GM12801 (cell line): Measurements from ENCODE around the gene CTNNB1.

Experiments used
- TF ChIP-seq, protein P1 (sequence below): IDR thresholded peaks from one replicate; pipeline ENCODE4 v1.5.1; 2011; ENCODE audit warnings: control low read depth; ENCODE audit not compliant: insufficient read length; ENCODE audit errors: extremely low read depth

Gene CTNNB1

DNA sequence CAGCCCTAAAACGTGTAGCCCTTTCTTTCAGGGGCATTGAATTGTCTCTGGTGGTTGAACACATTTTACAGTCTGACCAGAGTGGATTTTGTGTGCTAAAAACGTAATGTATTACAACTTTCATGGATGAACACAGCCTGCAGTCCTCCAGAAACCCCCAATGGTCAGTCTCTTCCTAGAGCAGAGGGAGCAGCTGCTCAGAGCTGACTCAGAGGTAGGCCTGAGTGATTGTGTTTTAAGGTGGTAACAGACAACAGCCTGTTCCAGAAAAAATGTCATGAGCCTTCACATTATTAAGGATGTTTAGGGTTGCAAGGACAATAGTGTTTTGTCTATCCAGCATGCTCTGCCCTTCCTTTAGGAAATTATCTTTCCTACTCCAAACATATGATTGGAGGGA lies 34.5 kb upstream of the CTNNB1 start:
- TF ChIP-seq, protein P1, sequence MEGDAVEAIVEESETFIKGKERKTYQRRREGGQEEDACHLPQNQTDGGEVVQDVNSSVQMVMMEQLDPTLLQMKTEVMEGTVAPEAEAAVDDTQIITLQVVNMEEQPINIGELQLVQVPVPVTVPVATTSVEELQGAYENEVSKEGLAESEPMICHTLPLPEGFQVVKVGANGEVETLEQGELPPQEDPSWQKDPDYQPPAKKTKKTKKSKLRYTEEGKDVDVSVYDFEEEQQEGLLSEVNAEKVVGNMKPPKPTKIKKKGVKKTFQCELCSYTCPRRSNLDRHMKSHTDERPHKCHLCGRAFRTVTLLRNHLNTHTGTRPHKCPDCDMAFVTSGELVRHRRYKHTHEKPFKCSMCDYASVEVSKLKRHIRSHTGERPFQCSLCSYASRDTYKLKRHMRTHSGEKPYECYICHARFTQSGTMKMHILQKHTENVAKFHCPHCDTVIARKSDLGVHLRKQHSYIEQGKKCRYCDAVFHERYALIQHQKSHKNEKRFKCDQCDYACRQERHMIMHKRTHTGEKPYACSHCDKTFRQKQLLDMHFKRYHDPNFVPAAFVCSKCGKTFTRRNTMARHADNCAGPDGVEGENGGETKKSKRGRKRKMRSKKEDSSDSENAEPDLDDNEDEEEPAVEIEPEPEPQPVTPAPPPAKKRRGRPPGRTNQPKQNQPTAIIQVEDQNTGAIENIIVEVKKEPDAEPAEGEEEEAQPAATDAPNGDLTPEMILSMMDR: no peak

DNA sequence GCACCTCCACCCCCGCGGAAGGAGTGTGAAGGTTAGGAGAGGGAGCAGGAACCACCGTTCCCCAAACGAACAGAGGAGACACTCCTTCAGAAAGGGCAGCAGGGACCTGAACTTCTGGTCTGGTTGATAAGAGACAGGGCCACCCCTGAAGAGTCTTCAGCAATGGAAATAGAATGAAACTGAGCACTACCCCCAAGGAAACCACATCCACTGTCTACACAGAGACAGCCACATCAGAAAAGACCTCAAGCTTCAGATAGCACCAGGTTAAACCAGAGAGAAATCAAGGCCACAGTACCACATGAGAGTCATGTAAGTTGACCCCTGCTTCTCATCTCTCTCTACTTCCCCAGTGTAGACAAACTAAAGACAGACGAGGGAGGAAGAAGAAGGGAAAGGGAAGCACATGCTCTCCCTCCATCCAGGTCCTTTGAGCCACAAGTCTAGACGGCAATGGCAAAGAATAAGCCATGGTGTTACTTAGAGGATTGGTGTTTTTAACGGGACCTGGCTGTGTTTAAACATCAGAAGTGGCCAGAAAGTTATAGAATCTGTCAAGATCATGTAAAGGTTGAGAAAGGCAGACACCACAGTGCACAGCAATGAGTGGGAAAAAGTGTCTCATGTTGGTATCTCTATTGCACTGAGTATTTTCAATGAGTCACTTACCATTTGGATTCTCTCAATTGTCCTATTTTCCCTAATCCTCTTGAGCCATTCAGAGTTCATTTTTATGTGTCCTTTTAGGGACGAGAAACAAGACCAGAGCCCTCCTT lies 31.4 kb upstream of the CTNNB1 start:
- TF ChIP-seq, protein P1: no peak

DNA sequence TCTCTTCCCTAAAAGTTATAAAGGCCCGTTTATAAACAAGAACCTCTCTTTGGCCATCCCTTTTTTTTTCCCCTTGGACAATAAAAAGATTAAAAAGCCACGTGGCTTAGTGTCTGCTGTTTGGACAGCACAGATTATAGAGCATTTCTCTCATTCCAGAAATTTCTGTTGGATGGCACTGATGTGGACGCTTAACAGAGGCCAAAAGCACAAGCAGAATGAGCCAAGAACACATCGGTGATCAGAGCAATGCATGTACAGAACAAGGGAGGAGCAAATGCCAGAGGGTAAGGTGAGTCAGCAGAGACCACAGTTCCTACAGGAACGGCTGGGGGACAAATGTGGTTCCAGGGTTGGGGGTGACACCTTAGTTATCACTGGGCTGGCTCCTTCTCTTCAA lies 30.3 kb upstream of the CTNNB1 start:
- TF ChIP-seq, protein P1: no peak

DNA sequence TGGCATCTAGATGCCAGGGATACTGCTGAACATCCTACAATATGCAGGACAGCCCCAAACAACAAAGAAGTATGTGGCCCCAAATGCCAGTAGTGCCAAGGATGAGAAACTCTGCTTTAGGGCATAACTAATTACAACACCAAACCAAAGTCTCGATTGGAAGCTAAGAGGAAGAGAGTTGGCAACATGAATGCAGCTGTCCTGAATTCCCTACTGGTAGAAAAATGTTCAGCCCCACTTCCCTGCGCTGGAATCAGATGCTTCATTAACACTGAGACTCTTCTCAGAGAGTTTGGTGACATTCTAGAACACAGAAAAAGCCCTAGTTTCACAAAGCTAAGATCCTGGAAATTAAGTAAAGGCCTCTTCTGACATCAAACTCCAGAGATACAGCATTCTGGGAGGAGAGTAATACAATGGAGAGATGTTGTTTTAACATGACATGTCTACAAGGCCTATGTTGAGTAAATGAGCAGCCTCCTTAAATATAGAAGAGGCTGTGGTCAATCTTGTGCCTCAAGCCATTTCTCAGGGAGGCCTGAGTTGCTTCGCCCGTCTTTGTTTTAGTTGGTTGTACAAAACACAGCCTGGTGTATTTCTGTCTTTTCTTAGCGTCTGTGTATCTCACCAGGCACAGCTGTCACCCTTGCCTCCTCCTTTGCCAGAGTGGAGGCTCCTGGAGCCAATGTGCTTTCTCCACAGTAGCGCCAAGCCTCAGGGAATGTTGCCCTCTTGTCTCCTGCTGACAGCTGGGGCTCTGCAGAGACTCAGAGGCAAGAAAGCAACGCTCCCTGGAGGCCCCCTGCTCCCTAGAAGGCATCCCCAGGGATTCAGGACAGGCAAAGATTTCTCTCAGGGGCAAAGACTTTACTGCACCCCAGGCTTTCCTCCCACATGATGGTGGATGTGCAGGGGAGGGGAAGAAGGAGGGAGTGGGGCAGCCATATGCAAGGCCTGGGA lies 25.1 kb upstream of the CTNNB1 start:
- TF ChIP-seq, protein P1: no peak

DNA sequence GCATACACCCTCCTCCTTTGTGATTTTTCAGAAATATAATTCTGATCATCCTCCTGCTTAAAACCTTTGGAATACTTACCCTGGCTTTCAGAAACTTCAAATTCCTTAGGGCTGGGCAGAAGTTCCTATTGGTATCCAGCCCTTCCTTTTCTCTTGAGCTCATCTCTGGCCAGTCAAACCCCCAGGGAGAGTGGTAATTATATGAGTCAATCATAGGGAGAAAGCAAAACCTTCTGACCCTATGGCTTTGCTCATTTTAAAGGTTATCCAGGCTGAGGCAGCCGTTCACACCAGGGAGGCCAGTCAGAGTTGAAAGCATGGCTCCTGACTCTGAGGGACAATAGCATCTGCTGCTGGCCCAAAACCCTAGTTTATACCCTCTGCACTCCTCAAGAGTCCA lies 23.9 kb upstream of the CTNNB1 start:
- TF ChIP-seq, protein P1: no peak

DNA sequence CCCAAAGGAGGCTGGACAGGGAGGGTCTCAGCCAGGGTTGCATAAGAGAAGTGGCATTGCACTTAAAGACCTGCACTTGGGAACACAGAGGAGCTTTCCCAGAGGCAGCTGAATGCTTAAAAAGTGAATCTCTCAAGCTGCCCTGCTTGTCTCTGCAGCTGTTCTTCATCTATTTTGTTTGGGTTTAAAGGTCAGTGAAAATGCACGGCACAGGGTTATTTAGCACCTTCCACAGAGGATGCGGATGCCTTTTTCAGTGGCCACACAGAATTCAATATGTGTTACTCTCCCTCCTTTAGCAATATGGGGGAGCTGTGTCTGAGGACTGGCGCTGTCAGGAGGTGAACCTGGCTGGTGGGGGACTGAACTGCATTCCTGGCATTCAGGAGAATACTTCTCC lies 22.7 kb upstream of the CTNNB1 start:
- TF ChIP-seq, protein P1: no peak

DNA sequence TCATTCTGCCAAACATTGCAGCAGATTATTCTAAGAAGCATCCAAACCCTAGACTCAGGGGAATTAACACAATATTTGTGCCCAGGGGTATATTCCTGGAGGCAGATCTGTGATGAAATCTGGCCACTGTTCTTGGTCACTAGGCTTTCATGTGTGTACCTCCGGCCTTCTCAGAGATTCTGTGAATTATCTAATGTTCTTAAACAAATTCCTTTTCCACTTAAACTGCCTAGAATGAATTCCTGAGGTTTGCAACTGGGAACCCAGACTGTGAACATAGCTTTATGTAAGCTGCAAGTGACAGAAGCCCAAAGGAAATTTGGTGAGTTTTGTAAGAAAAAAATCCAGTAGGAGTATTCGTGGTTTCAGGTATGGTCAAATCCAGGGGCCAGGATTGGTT lies 20.7 kb upstream of the CTNNB1 start:
- TF ChIP-seq, protein P1: no peak
